Measurements from ENCODE around the gene SLC25A19.
A peak's percentile ranks its signal among the peaks of the same experiment; 100 is the strongest.

SLC25A19 gene

DNA sequence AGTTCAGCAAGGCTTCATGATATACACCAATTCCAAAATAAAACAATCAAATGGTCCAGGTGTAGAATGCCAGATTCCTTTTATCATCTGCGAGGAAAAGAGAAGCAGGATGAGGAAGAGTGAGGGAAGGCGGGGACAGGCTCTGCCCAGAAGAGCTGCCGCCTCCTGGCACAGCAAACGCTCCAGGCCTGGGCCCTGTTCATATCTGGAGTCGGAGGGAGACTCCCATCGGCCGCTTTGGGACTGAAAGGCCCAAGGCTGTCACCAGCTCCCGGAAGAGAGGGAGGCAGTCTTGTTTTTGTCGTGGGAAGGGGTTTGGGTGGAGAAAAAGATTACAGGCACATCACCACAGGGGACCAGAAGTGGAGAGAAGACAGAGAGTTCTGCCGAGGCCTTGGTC lies 29.0 kb upstream of the SLC25A19 start:
- no peak overlapping the region for H3K4me3 ChIP-seq (ENCODE audit: low read length)
- no peak overlapping the region for H3K9ac ChIP-seq (ENCODE audit: low read length)
- no peak overlapping the region for H3K27ac ChIP-seq (ENCODE audit: low read depth, low read length)
- H3K4me1 ChIP-seq (ENCODE audit: control insufficient read depth, insufficient read depth, low read length), result peaks cover 5% of the 10 kb centered on the region
- H3K36me3 ChIP-seq (ENCODE audit: control insufficient read depth, insufficient read depth, low read length), result peaks cover 24% of the 10 kb centered on the region
- no peaks in the 10 kb centered on the region for H3K27me3 ChIP-seq (ENCODE audit: control insufficient read depth, insufficient read depth, low read length)

DNA sequence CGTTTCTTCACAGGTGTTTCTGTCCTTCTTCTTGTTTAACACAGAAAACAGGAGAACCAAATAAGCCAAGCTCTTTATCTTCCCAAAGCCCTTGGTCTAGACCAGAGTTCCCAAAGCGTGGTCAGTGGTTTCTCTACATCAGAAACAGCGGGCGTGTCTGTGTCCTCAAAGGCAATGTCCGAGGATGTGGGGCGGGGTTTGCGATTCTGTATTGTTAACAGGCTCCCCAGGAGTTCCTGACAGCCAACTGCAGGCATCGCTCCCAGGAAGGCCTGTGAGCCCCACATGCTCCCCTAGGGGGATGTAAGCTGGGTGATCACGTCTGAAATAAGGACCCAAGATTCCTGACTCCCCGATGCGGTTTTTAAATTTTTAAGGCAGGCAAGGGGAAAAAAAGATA lies 28.4 kb upstream of the SLC25A19 start:
- Histone ChIP-seq H3K4me1 (ENCODE audit: control insufficient read depth, insufficient read depth, low read length) (peaks cover 4% of the 10 kb centered on the region), H3K9ac (ENCODE audit: low read length) (no peak overlapping the region), H3K4me3 (ENCODE audit: low read length) (no peak overlapping the region), H3K27ac (ENCODE audit: low read depth, low read length) (no peak overlapping the region), H3K27me3 (ENCODE audit: control insufficient read depth, insufficient read depth, low read length) (no peaks in the 10 kb centered on the region), H3K36me3 (ENCODE audit: control insufficient read depth, insufficient read depth, low read length) (peaks cover 24% of the 10 kb centered on the region)

- H3K36me3 ChIP-seq (ENCODE audit: control insufficient read depth, insufficient read depth, low read length), result peaks cover 21% of the 10 kb centered on the region
Measured at GRCh38 chr17:75316253-75316652, 27.0 kb upstream of the SLC25A19 start.

GRCh38 chr17:75315541-75316243 lies 26.5 kb upstream of the SLC25A19 start:
- H3K4me1 ChIP-seq (ENCODE audit: control insufficient read depth, insufficient read depth, low read length), result peaks cover 4% of the 10 kb centered on the region
- no peaks in the 10 kb centered on the region for H3K27me3 ChIP-seq (ENCODE audit: control insufficient read depth, insufficient read depth, low read length)
- H3K9ac ChIP-seq (ENCODE audit: low read length), result no peak overlapping the region
- peaks cover 18% of the 10 kb centered on the region for H3K36me3 ChIP-seq (ENCODE audit: control insufficient read depth, insufficient read depth, low read length)
- no peak overlapping the region for H3K4me3 ChIP-seq (ENCODE audit: low read length)
- no peak overlapping the region for H3K27ac ChIP-seq (ENCODE audit: low read depth, low read length)

More at GRCh38 chr17:75316253-75316652, 27.0 kb upstream of the SLC25A19 start:
- Histone ChIP-seq H3K4me3 (ENCODE audit: low read length) (no peak overlapping the region), H3K4me1 (ENCODE audit: control insufficient read depth, insufficient read depth, low read length) (peaks cover 4% of the 10 kb centered on the region), H3K9ac (ENCODE audit: low read length) (no peak overlapping the region), H3K27ac (ENCODE audit: low read depth, low read length) (no peak overlapping the region), H3K27me3 (ENCODE audit: control insufficient read depth, insufficient read depth, low read length) (no peaks in the 10 kb centered on the region)

DNA sequence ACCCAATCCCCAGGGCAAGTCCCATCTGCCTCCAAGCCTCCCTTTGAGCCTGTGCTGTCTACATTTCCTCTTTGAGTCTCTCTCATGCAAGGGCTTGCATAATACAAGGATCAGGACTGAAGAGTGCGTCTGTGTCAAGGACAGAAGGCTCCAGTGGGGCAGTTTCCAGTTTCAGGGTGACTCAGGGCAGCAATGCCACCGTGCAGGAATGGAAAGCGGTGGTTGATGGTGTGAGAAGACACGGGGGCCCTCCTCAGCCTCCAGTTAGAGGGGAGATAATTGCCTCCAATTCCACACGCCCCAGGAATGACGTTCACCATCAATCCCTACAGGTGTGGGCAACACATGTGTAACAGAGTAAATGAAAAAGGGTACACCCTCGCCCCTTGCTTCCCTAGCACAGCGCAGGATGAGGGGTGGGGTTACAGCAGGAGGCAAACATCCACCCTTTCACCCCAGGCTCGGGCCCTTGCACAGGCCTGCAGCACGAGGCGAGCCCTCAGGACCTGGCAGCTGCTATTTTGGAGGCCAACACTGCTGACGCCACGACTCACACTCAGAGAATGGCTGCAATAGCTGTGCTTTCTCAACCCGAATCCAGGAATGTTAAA lies 24.8 kb upstream of the SLC25A19 start:
- H3K9ac ChIP-seq (ENCODE audit: low read length), result no peak overlapping the region
- no peak overlapping the region for H3K27ac ChIP-seq (ENCODE audit: low read depth, low read length)
- H3K36me3 ChIP-seq (ENCODE audit: control insufficient read depth, insufficient read depth, low read length), result peaks cover 7% of the 10 kb centered on the region
- no peaks in the 10 kb centered on the region for H3K27me3 ChIP-seq (ENCODE audit: control insufficient read depth, insufficient read depth, low read length)
- H3K4me1 ChIP-seq (ENCODE audit: control insufficient read depth, insufficient read depth, low read length), result no peaks in the 10 kb centered on the region
- H3K4me3 ChIP-seq (ENCODE audit: low read length), result no peak overlapping the region

- H3K4me3 ChIP-seq (ENCODE audit: low read length), result peak overlapping the region; percentile 26
- no peaks in the 10 kb centered on the region for H3K4me1 ChIP-seq (ENCODE audit: control insufficient read depth, insufficient read depth, low read length)
- no peak overlapping the region for H3K9ac ChIP-seq (ENCODE audit: low read length)
- H3K27me3 ChIP-seq (ENCODE audit: control insufficient read depth, insufficient read depth, low read length), result no peaks in the 10 kb centered on the region
- H3K36me3 ChIP-seq (ENCODE audit: control insufficient read depth, insufficient read depth, low read length), result no peaks in the 10 kb centered on the region
- peak overlapping the region; percentile 43 for H3K27ac ChIP-seq (ENCODE audit: low read depth, low read length)
Measured at GRCh38 chr17:75308732-75309629, 19.7 kb upstream of the SLC25A19 start.

GRCh38 chr17:75307957-75308731 lies 18.9 kb upstream of the SLC25A19 start:
- no peaks in the 10 kb centered on the region for H3K36me3 ChIP-seq (ENCODE audit: control insufficient read depth, insufficient read depth, low read length)
- H3K27ac ChIP-seq (ENCODE audit: low read depth, low read length), result no peak overlapping the region
- H3K9ac ChIP-seq (ENCODE audit: low read length), result no peak overlapping the region
- no peaks in the 10 kb centered on the region for H3K4me1 ChIP-seq (ENCODE audit: control insufficient read depth, insufficient read depth, low read length)
- no peak overlapping the region for H3K4me3 ChIP-seq (ENCODE audit: low read length)
- H3K27me3 ChIP-seq (ENCODE audit: control insufficient read depth, insufficient read depth, low read length), result no peaks in the 10 kb centered on the region

DNA sequence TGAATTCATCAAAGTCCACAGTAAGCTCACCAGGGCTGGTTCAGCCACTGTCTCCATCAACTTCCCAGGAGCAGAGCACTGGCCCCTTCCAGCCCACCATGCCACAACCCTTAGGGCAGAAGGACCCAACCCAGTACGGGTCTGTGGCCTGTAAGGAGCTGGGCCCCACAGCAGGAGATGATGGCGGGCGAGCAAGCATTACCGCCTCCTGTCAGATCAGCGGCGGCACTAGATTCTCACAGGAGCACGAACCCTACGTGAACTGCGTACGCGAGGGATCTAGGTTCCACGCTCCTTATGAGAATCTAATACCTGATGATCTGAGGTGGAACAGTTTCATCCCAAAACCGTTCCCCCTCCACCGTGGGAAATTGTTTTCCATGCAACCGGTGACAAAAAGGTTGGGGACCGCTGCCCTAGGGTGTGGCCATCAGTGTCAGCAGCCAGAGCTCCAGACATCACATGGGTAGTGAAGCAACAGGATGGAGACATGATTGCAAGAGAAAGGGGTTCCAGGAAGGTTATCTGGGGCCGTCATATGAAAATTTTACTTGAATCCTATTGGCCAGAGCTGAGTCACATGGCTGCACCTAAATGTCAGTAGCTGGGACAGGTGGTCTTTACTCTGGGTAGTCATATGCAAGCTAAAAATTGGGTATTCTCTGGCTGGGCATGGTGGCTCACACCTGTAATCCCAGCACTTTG lies 12.4 kb upstream of the SLC25A19 start:
- Histone ChIP-seq H3K27me3 (ENCODE audit: control insufficient read depth, insufficient read depth, low read length) (no peaks in the 10 kb centered on the region), H3K36me3 (ENCODE audit: control insufficient read depth, insufficient read depth, low read length) (no peaks in the 10 kb centered on the region), H3K9ac (ENCODE audit: low read length) (no peak overlapping the region), H3K4me3 (ENCODE audit: low read length) (no peak overlapping the region), H3K4me1 (ENCODE audit: control insufficient read depth, insufficient read depth, low read length) (no peaks in the 10 kb centered on the region), H3K27ac (ENCODE audit: low read depth, low read length) (no peak overlapping the region)

DNA sequence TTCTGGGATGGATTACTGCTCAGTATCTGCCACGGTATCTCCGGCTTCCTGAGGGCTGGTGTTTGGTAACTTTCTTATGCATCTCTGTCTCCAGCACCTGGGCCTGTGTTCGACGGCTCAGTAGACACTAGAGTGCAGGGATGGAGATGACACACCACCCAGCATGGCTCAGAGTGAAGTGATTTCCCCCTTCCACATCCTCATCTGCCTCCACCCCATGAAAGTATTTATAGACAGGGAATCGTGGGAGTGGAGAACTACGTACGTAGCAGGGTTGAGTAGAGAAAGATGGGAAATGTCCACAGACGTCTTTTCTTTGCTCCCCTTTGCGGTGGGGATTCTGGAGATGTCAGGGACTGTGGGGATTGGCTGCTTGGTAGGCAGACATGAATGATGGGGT lies 11.8 kb upstream of the SLC25A19 start:
- Histone ChIP-seq H3K27ac (ENCODE audit: low read depth, low read length) (no peak overlapping the region), H3K4me3 (ENCODE audit: low read length) (no peak overlapping the region), H3K36me3 (ENCODE audit: control insufficient read depth, insufficient read depth, low read length) (no peaks in the 10 kb centered on the region), H3K4me1 (ENCODE audit: control insufficient read depth, insufficient read depth, low read length) (no peaks in the 10 kb centered on the region), H3K27me3 (ENCODE audit: control insufficient read depth, insufficient read depth, low read length) (no peaks in the 10 kb centered on the region), H3K9ac (ENCODE audit: low read length) (no peak overlapping the region)

DNA sequence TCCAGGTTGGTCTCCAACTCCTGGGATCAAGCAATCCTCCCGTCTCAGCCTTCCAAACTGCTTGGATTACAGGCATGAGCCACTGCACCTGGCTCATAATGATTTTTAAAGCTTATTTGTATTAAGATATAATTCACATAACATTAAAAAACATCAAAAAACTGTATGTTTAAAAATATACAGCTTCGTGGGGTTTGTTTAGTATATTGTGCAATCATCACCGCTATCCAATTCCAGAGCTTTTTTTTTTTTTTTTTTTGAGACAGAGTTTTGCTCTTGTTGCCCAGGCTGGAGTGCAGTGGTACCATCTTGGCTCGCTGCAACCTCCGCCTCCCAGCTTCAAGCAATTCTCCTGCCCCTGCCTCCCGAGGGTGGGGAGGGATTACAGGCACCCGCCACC lies 11.0 kb upstream of the SLC25A19 start:
- no peaks in the 10 kb centered on the region for H3K4me1 ChIP-seq (ENCODE audit: control insufficient read depth, insufficient read depth, low read length)
- no peaks in the 10 kb centered on the region for H3K36me3 ChIP-seq (ENCODE audit: control insufficient read depth, insufficient read depth, low read length)
- H3K27me3 ChIP-seq (ENCODE audit: control insufficient read depth, insufficient read depth, low read length), result no peaks in the 10 kb centered on the region
- no peak overlapping the region for H3K4me3 ChIP-seq (ENCODE audit: low read length)
- H3K27ac ChIP-seq (ENCODE audit: low read depth, low read length), result no peak overlapping the region
- no peak overlapping the region for H3K9ac ChIP-seq (ENCODE audit: low read length)

GRCh38 chr17:75295201-75296158 lies 6.2 kb upstream of the SLC25A19 start:
- Histone ChIP-seq H3K27me3 (ENCODE audit: control insufficient read depth, insufficient read depth, low read length) (no peaks in the 10 kb centered on the region), H3K9ac (ENCODE audit: low read length) (no peak overlapping the region), H3K4me3 (ENCODE audit: low read length) (no peak overlapping the region), H3K36me3 (ENCODE audit: control insufficient read depth, insufficient read depth, low read length) (no peaks in the 10 kb centered on the region), H3K27ac (ENCODE audit: low read depth, low read length) (peak overlapping the region; percentile 42), H3K4me1 (ENCODE audit: control insufficient read depth, insufficient read depth, low read length) (no peaks in the 10 kb centered on the region)
